A549 treated with CpdA at 1 μM for 4 hours (cell line): ENCODE data around the gene MXRA8. TPM values are rescaled to one million over a fixed set of nuclear protein-coding genes. Genes with fewer than 3 reads are reported as not detected.

Experiments used
- total RNA-seq: library from RNA; stranded (reverse); fragments of 200-300 nt; extraction: Qiagen RNA extraction; gene quantifications from 5 replicates; pipeline ENCODE4 v1.2.3, GENCODE V29; 2022; ENCODE audit warnings: low read depth

Gene MXRA8, protein sequence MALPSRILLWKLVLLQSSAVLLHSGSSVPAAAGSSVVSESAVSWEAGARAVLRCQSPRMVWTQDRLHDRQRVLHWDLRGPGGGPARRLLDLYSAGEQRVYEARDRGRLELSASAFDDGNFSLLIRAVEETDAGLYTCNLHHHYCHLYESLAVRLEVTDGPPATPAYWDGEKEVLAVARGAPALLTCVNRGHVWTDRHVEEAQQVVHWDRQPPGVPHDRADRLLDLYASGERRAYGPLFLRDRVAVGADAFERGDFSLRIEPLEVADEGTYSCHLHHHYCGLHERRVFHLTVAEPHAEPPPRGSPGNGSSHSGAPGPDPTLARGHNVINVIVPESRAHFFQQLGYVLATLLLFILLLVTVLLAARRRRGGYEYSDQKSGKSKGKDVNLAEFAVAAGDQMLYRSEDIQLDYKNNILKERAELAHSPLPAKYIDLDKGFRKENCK
- 0.09 to 0.65 TPM (median 0.29 TPM) in 5 replicates for total RNA-seq

DNA sequence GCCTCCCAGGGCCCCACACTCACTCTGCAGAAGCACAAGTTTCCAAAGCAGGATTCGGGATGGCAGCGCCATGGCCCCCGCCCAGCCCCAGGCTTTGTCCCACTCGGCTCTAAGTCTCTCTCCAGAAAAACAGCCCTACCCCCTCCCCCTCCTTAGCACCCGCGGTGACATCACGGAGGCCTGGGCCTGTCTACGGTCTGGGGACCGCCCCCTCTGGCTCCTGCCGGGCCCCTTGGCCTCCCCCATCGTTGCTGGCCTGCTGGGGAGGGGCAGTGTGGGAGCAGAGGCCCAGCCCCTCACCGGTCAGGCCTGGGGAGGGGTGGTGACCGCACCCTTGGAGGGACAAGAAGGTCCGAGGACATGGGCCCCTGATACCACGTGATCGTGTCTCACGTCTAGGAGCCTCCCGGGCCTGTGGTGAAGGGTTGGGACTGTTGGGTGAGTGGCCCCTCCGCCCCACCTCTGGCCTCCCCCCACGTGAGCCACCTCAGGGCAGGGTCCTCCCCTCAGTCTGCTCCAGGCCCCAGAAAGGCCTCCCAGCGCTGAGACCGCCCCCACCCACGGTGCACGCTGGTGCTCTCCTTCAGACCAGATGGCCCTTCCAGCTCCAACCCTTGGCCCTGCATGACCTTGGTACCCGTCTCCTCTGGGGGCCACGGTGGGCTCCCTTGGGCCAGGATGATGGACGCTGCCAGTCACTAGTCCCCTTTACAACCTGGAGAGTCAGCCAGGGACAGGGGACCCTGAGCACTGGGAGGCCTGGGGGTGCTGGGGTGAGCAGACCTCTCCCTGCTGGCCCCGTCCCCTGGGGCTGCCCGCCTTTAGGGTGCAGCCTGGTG lies at the start of gene MXRA8:
TSS of gene MXRA8 (minus strand) at position 123 of the 839 bp plus-strand sequence. CDS start at position 72, 51 bp downstream.

GRCh38 chr1:1406821-1407635 lies 48.7 kb upstream of the MXRA8 start, which contains the start of gene MRPL20:
Gene MRPL20 (minus strand): TSS chr1:1407293. CDS start chr1:1407217, 76 bp downstream.

DNA sequence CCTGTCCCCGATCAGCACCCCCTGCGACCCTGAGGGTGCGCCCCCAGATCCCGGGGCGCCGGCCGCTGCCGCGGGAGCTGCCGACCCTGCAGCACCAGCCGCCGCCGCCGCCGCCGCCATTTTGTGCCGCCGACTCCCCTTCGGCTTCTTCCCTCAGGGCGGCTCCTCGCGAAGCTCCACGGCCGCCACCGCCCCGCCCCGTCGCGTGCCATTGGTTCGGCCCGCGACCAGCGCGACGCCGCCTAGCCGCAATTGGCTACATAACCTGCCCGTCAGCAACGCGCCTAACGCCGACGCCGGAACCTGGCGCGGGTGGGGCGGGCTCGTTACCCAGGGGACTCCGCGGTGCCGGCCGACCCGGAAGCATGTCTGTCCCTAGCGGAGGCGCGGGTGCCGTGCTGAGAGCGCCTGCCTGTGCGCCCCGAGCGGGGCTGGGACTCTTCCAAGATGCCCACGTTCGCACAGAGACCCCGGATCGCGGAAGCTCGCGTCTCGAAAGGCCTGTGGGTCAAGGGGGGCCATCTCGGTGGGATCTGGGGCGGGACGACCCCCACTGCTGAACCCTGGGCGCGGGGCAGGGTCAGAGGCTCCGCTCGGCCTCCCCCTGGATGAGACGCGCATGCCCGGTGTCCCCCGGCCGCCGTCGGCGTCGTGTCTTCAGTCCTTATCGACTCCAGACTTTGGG lies 41.0 kb upstream of the MXRA8 start, which contains the start of gene CCNL2:
TSS of gene CCNL2 (minus strand) at position 149 of the 685 bp plus-strand sequence. CDS start at position 120, 29 bp downstream.

GRCh38 chr1:1374929-1375662 lies 16.7 kb upstream of the MXRA8 start, which contains the start of gene AURKAIP1:
Gene AURKAIP1 (minus strand): TSS chr1:1375207. CDS start chr1:1374756, 451 bp downstream.

GRCh38 chr1:1349256-1350012 lies 8.9 kb downstream of the MXRA8 start, which contains the start of gene DVL1:
Gene DVL1 (minus strand): TSS chr1:1349418. CDS start chr1:1349065, 353 bp downstream.

GRCh38 chr1:1331068-1331965 lies 27.0 kb downstream of the MXRA8 start, which contains the start of gene TAS1R3:
Gene TAS1R3 (plus strand): TSS chr1:1331280. CDS start chr1:1331346, 66 bp downstream.

GRCh38 chr1:1324524-1325287 lies 33.6 kb downstream of the MXRA8 start, which contains the start of the genes CPTP and INTS11:
Gene CPTP (plus strand): TSS chr1:1324802. CDS start chr1:1326911, 2,109 bp downstream.
Gene INTS11 (minus strand): TSS chr1:1324660. CDS start chr1:1324608, 52 bp downstream.

GRCh38 chr1:1307923-1308755 lies 50.2 kb downstream of the MXRA8 start, which contains the start of the genes ACAP3 and PUSL1:
Gene ACAP3 (minus strand): TSS chr1:1307930. CDS start chr1:1307815, 115 bp downstream.
Gene PUSL1 (plus strand): TSS chr1:1308597. CDS start chr1:1308644, 47 bp downstream.

Other genes starting within 250 kb of the MXRA8 start
- gene C1orf159, start 242.5 kb downstream of the MXRA8 start, total RNA-seq = 9.8 to 16.1 TPM (median 14.6 TPM) in 5 replicates
- not detected in 5 replicates for gene TTLL10, start 184.7 kb downstream of the MXRA8 start, total RNA-seq
- gene TNFRSF18, start 152.0 kb downstream of the MXRA8 start, total RNA-seq = 0.08 TPM in 1 of 5 replicates, not detected in the others
- gene TNFRSF4, start 144.4 kb downstream of the MXRA8 start, total RNA-seq = 0.07 to 0.23 TPM (median 0.13 TPM) in 4 of 5 replicates, not detected in the other
- gene SDF4, start 126.6 kb downstream of the MXRA8 start, total RNA-seq = 104 to 136 TPM (median 131 TPM) in 5 replicates
- 11.3 to 21.5 TPM (median 20.4 TPM) in 5 replicates for gene B3GALT6, start 126.3 kb downstream of the MXRA8 start, total RNA-seq
- gene C1QTNF12, start 111.8 kb downstream of the MXRA8 start, total RNA-seq = 0.69 to 1.9 TPM (median 1.4 TPM) in 5 replicates
- gene UBE2J2, start 84.7 kb downstream of the MXRA8 start, total RNA-seq = 30.6 to 52.7 TPM (median 46.6 TPM) in 5 replicates
- gene SCNN1D, start 78.1 kb downstream of the MXRA8 start, total RNA-seq = 0.58 to 1.3 TPM (median 1.2 TPM) in 5 replicates
- gene ACAP3, start 50.6 kb downstream of the MXRA8 start, total RNA-seq = 11.4 to 20.0 TPM (median 18.2 TPM) in 5 replicates
- gene PUSL1, start 50.0 kb downstream of the MXRA8 start, total RNA-seq = 16.2 to 28.0 TPM (median 24.4 TPM) in 5 replicates
- 46.9 to 61.0 TPM (median 57.9 TPM) in 5 replicates for gene INTS11, start 33.9 kb downstream of the MXRA8 start, total RNA-seq
- gene CPTP, start 33.8 kb downstream of the MXRA8 start, total RNA-seq = 14.1 to 21.7 TPM (median 20.3 TPM) in 5 replicates
- gene TAS1R3, start 27.3 kb downstream of the MXRA8 start, total RNA-seq = 0.04 to 0.28 TPM (median 0.10 TPM) in 5 replicates
- gene DVL1, start 9.1 kb downstream of the MXRA8 start, total RNA-seq = 51.2 to 89.9 TPM (median 81.5 TPM) in 5 replicates
- gene AURKAIP1, start 16.7 kb upstream of the MXRA8 start, total RNA-seq = 107 to 183 TPM (median 168 TPM) in 5 replicates
- 47.3 to 61.0 TPM (median 48.3 TPM) in 5 replicates for gene CCNL2, start 40.8 kb upstream of the MXRA8 start, total RNA-seq
- gene MRPL20, start 48.7 kb upstream of the MXRA8 start, total RNA-seq = 128 to 152 TPM (median 135 TPM) in 5 replicates
- 0.08 to 0.10 TPM (median 0.09 TPM) in 3 of 5 replicates, not detected in the others for gene ANKRD65, start 62.7 kb upstream of the MXRA8 start, total RNA-seq
- 4.8 to 15.8 TPM (median 14.9 TPM) in 5 replicates for gene VWA1, start 77.1 kb upstream of the MXRA8 start, total RNA-seq
- not detected in 5 replicates for gene ATAD3C, start 91.1 kb upstream of the MXRA8 start, total RNA-seq
- gene ATAD3B, start 113.2 kb upstream of the MXRA8 start, total RNA-seq = 1.5 to 3.4 TPM (median 3.0 TPM) in 5 replicates
- 32.6 to 40.2 TPM (median 37.8 TPM) in 5 replicates for gene ATAD3A, start 153.6 kb upstream of the MXRA8 start, total RNA-seq
- gene TMEM240, start 182.1 kb upstream of the MXRA8 start, total RNA-seq = 0.18 to 0.92 TPM (median 0.66 TPM) in 5 replicates
- gene SSU72, start 216.3 kb upstream of the MXRA8 start, total RNA-seq = 88.5 to 113 TPM (median 109 TPM) in 5 replicates
- 4.7 to 8.5 TPM (median 8.1 TPM) in 5 replicates for gene FNDC10, start 241.6 kb upstream of the MXRA8 start, total RNA-seq